Measurements from ENCODE around the gene TLK1.

DNA sequence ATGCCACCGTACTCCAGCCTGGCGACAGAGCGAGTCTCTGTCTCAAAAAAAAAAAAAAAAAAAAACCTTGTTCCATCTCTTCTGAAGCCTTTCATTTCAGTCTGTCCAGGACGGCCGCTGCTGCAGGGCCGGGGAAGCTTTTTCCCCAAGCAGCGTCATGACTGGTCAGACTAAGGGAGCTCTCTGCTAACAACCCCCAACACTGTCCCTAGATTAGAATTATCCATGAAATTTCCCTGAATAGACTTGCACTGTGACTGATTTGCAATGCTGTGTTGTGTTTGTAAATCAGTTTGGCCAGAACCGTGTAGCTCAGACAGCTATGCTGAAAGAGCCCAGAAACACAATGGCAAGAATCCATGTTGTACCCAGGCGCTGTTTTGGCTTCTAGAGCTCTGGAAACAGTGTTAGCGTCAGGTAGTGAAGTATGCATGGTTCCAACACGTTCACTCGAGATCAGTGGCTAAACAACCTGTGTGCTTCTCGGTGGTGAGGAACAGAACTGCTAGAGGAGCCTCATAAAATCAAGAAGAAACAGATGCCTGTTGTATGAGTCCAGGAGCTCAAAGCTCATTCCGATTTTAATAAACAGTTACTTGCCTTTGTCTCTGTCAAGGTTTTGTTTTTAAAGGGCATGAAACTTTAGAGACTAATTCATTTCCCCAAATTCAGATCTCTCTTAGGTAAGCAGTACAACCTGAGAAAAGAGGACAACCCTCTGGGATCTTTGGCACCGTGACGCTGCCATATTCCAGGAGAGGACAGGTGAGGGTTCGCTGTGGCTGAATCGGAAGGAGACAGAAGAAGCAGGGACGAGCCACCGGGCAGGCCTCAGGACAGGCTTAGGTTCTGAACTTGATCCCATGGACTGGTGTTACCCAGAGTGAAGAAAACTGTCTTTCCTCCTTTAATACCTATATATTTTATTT is 188.1 kb downstream of the TLK1 start:
- TF ChIP-seq POLR2AphosphoS5 (IDR thresholded peaks at IDR 0.05; ENCODE audit: low read depth, low read length) (no peak), POLR2A (IDR thresholded peaks at IDR 0.05; ENCODE audit: low read depth, low read length) (no peak)
